BLaER1 treated with 17β-estradiol and CSF1 and Interleukin-3, amounts not matched to agents 10 nM and 100 nM (cell line): ENCODE results near the gene PHPT1.

ENCODE experiments used
- H3K27ac ChIP-seq, 11 experiments: shearing (Covaris generic); formaldehyde crosslinking; 2 replicates each; pipeline ENCODE4 v1.8.1; 2022
- H3K27me3 ChIP-seq, 11 experiments: shearing (Covaris generic); formaldehyde crosslinking; 2 replicates each; pipeline ENCODE4 v1.8.1; 2022
- H3K36me3 ChIP-seq, 11 experiments: shearing (Covaris generic); formaldehyde crosslinking; 2 replicates each; pipeline ENCODE4 v1.8.1; 2022
- H3K4me1 ChIP-seq, 10 experiments: shearing (Covaris generic); formaldehyde crosslinking; 2 replicates each; pipeline ENCODE4 v1.8.1; 2022
- H3K4me2 ChIP-seq, 11 experiments: shearing (Covaris generic); formaldehyde crosslinking; 2 replicates each; pipeline ENCODE4 v1.8.1; 2022
- H3K4me3 ChIP-seq, 10 experiments: shearing (Covaris generic); formaldehyde crosslinking; 2 replicates each; pipeline ENCODE4 v1.8.1; 2022
- H3K9ac ChIP-seq, 11 experiments: shearing (Covaris generic); formaldehyde crosslinking; 2 replicates each; pipeline ENCODE4 v1.8.1; 2022
- H3K9me3 ChIP-seq, 11 experiments: shearing (Covaris generic); formaldehyde crosslinking; replicated peaks in 1 of 11; 2 replicates each; pipeline ENCODE4 v1.8.1; 2022
- H4K20me1 ChIP-seq, 11 experiments: shearing (Covaris generic); formaldehyde crosslinking; 2 replicates each; pipeline ENCODE4 v1.8.1; 2022
- Cebpa-rat ChIP-seq, 11 experiments: shearing (Covaris generic); IDR thresholded peaks; 2 replicates each; pipeline ENCODE4 v1.8.1; 2022

The PHPT1 gene

GRCh38 chr9:136815422-136815782, 33.8 kb upstream of the PHPT1 start:
- Histone ChIP-seq H3K4me3 (no peak overlapping the region), H3K27ac (no peak overlapping the region), H3K9me3 (no peaks in the 10 kb centered on the region), H3K27me3 (no peaks in the 10 kb centered on the region), H3K9ac (peak overlapping the region in 3 of 11 experiments; percentile 5 to 36 (median 5); a peak in 1 of 22 replicates), H4K20me1 (peaks cover 30 to 98% (median 81%) of the 10 kb centered on the region in 11 experiments; a peak in 21 of 22 replicates), H3K4me2 (no peak overlapping the region), H3K4me1 (peaks cover 7 to 39% (median 22%) of the 10 kb centered on the region in 10 experiments), H3K36me3 (peaks cover 46 to 98% (median 84%) of the 10 kb centered on the region in 11 experiments)
- TF ChIP-seq Cebpa-rat (IDR thresholded peaks at IDR 0.05), result no peak

- H3K4me3 ChIP-seq, result no peak overlapping the region
- no peak overlapping the region for H3K9ac ChIP-seq
- peaks cover 21 to 94% (median 74%) of the 10 kb centered on the region in 11 experiments; a peak in 21 of 22 replicates for H4K20me1 ChIP-seq
- H3K4me2 ChIP-seq, result no peak overlapping the region
- H3K9me3 ChIP-seq, result no peaks in the 10 kb centered on the region
- peaks cover 44 to 94% (median 77%) of the 10 kb centered on the region in 11 experiments for H3K36me3 ChIP-seq
- H3K27me3 ChIP-seq, result no peaks in the 10 kb centered on the region
- H3K4me1 ChIP-seq, result no peaks in the 10 kb centered on the region
- TF ChIP-seq Cebpa-rat (IDR thresholded peaks at IDR 0.05), result no peak
- no peak overlapping the region for H3K27ac ChIP-seq
Measured at GRCh38 chr9:136820971-136821825, 28.0 kb upstream of the PHPT1 start.

GRCh38 chr9:136821826-136822544, 27.2 kb upstream of the PHPT1 start:
- Histone ChIP-seq H3K36me3 (peaks cover 51 to 94% (median 78%) of the 10 kb centered on the region in 11 experiments), H3K27ac (no peak overlapping the region), H3K9ac (no peak overlapping the region), H3K27me3 (no peaks in the 10 kb centered on the region), H3K4me2 (no peak overlapping the region), H4K20me1 (peaks cover 21 to 94% (median 81%) of the 10 kb centered on the region in 11 experiments; a peak in 21 of 22 replicates), H3K9me3 (no peaks in the 10 kb centered on the region), H3K4me1 (no peaks in the 10 kb centered on the region), H3K4me3 (no peak overlapping the region)
- TF ChIP-seq Cebpa-rat (IDR thresholded peaks at IDR 0.05), result no peak

DNA sequence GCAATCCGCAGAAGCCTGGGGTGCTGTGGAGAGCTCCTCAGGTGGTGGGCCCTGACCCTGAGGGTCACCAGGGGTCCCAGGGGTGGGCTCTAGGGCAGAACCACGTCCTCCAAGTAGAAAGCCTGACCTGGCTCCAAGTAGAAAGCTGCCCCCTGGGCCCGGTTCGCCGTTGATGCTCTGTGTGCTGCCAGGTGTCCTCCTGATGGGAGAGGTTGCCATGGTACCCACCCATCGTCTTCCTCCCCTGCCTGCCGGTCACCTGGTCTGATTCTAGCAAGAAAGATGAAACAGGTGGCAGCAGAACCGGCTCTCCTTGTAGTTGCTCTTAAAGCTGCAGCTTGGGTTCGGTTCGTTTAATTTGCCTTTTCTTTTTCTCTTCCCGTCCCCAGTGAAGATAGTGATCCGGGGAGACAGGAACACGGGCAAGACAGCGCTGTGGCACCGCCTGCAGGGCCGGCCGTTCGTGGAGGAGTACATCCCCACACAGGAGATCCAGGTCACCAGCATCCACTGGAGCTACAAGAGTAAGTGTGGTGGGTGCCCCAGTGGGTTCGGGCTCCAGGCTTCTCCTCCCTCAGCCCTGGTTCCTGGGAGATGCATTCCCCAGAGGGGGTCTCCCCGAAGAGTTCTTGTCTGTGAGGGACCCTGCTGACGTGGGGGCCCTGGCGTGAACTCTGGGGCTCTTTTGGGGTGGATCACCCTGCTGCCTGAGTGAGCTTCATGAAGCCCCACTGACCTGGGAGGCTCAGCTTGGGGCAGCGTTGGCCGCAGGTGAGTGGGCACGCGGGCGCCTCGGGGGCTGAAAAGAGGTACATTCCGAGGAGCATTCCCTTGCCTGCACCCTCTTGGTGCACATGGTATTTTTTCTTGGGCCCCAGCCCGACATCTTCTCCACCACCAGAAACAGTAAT, 25.8 kb upstream of the PHPT1 start:
- peaks cover 58 to 94% (median 81%) of the 10 kb centered on the region in 11 experiments for H3K36me3 ChIP-seq
- TF ChIP-seq Cebpa-rat (IDR thresholded peaks at IDR 0.05), result no peak
- H3K4me2 ChIP-seq, result no peak overlapping the region
- no peak overlapping the region for H3K27ac ChIP-seq
- H3K9ac ChIP-seq, result peak overlapping the region in 1 of 11 experiments; percentile 24; a peak in 1 of 22 replicates
- H3K9me3 ChIP-seq, result no peaks in the 10 kb centered on the region
- peaks cover 21 to 94% (median 79%) of the 10 kb centered on the region in 11 experiments; a peak in 21 of 22 replicates for H4K20me1 ChIP-seq
- H3K27me3 ChIP-seq, result no peaks in the 10 kb centered on the region
- H3K4me1 ChIP-seq, result no peaks in the 10 kb centered on the region
- no peak overlapping the region for H3K4me3 ChIP-seq

- H3K9me3 ChIP-seq, result no peaks in the 10 kb centered on the region
- no peak overlapping the region; a peak in 1 of 22 replicates for H3K9ac ChIP-seq
- H3K36me3 ChIP-seq, result peaks cover 71 to 97% (median 87%) of the 10 kb centered on the region in 11 experiments
- no peaks in the 10 kb centered on the region for H3K4me1 ChIP-seq
- H4K20me1 ChIP-seq, result peaks cover 21 to 99% (median 77%) of the 10 kb centered on the region in 11 experiments; a peak in 21 of 22 replicates
- H3K4me3 ChIP-seq, result no peak overlapping the region
- no peak overlapping the region for H3K4me2 ChIP-seq
- H3K27me3 ChIP-seq, result no peaks in the 10 kb centered on the region
- no peak overlapping the region for H3K27ac ChIP-seq
- TF ChIP-seq Cebpa-rat (IDR thresholded peaks at IDR 0.05), result no peak
Measured at GRCh38 chr9:136824496-136825225, 24.5 kb upstream of the PHPT1 start.

DNA sequence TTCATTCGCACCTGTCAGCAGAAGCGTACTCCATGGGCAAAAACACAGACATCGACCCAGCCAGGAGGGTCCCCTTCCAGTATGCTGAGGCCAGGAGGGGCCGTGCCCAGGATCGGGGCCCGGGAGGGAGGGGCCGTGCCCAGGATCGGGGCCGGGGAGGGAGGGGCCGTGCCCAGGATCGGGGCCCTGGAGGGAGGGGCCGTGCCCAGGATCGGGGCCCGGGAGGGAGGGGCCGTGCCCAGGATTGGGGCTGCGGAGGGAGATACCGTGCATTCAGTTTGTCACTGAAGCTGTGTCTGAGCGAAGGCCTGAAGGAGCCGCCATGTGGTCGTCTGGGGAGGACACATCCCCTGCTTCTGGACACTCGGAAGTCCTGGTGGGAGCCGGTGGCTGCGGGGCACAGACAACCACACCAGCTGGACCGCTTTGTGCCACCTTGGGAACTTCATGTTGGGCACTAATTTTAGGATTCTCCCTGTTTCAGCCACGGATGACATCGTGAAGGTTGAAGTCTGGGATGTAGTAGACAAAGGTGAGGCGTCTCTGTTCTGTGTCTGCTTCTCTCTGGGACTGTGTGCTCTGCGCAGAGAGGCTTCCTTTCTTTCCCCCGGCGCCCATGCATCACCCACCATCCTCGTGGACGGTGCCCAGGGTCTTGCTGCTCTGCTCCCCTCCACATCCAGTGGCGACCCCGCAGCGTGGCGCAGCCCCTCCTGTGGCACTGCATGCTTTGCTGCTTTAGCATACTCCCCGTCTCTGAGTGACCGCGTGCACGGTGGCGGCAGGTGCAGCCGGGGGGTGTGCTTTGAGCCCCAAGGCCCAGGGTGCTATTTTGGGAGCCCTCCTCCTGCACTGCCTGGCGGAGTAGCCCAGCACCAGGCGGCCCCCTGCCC, 23.7 kb upstream of the PHPT1 start:
- Histone ChIP-seq H3K4me1 (no peaks in the 10 kb centered on the region), H3K27me3 (no peaks in the 10 kb centered on the region), H3K9ac (no peak overlapping the region), H4K20me1 (peaks cover 21 to 99% (median 77%) of the 10 kb centered on the region in 11 experiments; a peak in 21 of 22 replicates), H3K9me3 (no peaks in the 10 kb centered on the region), H3K4me2 (no peak overlapping the region), H3K36me3 (peaks cover 77 to 97% (median 90%) of the 10 kb centered on the region in 11 experiments), H3K27ac (no peak overlapping the region), H3K4me3 (no peak overlapping the region)
- no peak for TF ChIP-seq Cebpa-rat (IDR thresholded peaks at IDR 0.05)

GRCh38 chr9:136826188-136826541, 23.0 kb upstream of the PHPT1 start:
- Histone ChIP-seq H3K4me1 (no peaks in the 10 kb centered on the region), H3K4me3 (no peak overlapping the region), H3K4me2 (no peak overlapping the region), H3K9me3 (no peaks in the 10 kb centered on the region), H3K36me3 (peaks cover 79 to 97% (median 91%) of the 10 kb centered on the region in 11 experiments), H3K27ac (no peak overlapping the region), H3K27me3 (no peaks in the 10 kb centered on the region), H4K20me1 (peaks cover 16 to 99% (median 77%) of the 10 kb centered on the region in 11 experiments; a peak in 21 of 22 replicates), H3K9ac (no peak overlapping the region)
- no peak for TF ChIP-seq Cebpa-rat (IDR thresholded peaks at IDR 0.05)
